Mammary epithelial cell (primary cell): ENCODE results near the gene PKHD1.

ENCODE experiments used
- CTCF ChIP-seq, 2 donors: IDR thresholded peaks in 1 of 2; conservative IDR thresholded peaks in 1 of 2; 2 replicates each; pipeline ENCODE4 v1.5.1; 2011 to 2012; ENCODE audit warnings: inconsistent platforms in 2 of 2, low read length in 2 of 2, mild to moderate bottlenecking in 2 of 2, control low read depth in 1 of 2, low read depth in 1 of 2; ENCODE audit not compliant: insufficient read depth in 1 of 2; ENCODE audit errors: extremely low read depth in 1 of 2
- EZH2 ChIP-seq: IDR thresholded peaks from 2 replicates; pipeline ENCODE4 v1.6.1; 2012; ENCODE audit warnings: low read length, inconsistent platforms, borderline replicate concordance

DNA sequence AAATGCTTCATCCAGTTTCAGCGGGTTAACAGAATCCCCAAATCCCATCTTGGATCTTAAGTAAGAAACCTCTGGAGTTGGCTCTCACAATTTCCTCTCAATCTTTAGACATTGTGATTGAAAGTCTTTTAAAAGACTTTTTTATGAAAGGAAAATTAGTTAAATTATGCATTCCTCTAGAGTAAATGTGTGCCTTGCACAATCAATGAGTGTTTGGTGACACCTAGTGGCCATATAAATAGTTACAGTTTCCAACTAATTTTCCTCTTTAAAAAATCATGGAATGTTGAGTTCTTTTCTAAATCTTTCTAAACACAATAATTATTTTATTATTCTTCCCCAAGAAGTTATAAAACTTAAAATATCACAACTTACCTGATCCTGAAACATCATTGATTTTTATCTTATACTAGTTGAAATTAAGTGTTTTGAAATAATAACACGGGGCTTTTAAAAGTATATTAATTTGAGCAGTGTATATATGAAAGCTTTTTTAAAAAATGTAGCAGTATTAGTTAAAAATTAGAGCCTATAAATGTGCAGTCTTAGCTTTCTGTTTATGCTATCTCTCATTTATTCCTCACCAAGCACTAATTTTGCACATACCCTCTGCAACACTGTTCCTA is 66.4 kb downstream of the PKHD1 start:
- TF ChIP-seq CTCF (conservative IDR thresholded peaks at IDR 0.05 in 1 of 2, IDR thresholded peaks at IDR 0.05 in 1 of 2; ENCODE audit: extremely low read depth in 1 of 2, insufficient read depth in 1 of 2, low read depth in 1 of 2, low read length in 2 of 2) (peak; percentile 56 to 65), EZH2 (no peak)
